SK-N-MC (cell line): Measurements from ENCODE around the gene TGFB2.

Experiments
- EZH2 ChIP-seq: fragments of 200-600 bp; sonication (generic); IDR thresholded peaks from one replicate; pipeline ENCODE4 v1.6.1; 2017; ENCODE audit warnings: antibody characterized with exemption
- FOXP2 ChIP-seq: optimal IDR thresholded peaks from 2 replicates; pipeline ENCODE3; 2011; ENCODE audit warnings: mild to moderate bottlenecking, moderate library complexity; ENCODE audit not compliant: insufficient read depth; ENCODE audit errors: extremely low read length, control extremely low read depth
- POLR2AphosphoS5 ChIP-seq: IDR thresholded peaks from 2 replicates; pipeline ENCODE4 v1.6.1; 2012; ENCODE audit warnings: mild to moderate bottlenecking, low read depth, low read length, borderline replicate concordance

- TF ChIP-seq EZH2 (no peak), POLR2AphosphoS5 (no peak), FOXP2 (no peak)
These were observed 58.2 kb downstream of the TGFB2 start for GRCh38 chr1:218403300-218403699.
